IPS-18a (cell line): ENCODE results near the gene INAFM2.

ENCODE experiments used
- H3K27ac ChIP-seq: one replicate; pipeline ENCODE4 v1.5.1; 2013; ENCODE audit warnings: low read length
- H3K27me3 ChIP-seq: one replicate; pipeline ENCODE4 v1.6.1; 2013; ENCODE audit warnings: mild to moderate bottlenecking, low read length; ENCODE audit not compliant: control insufficient read depth, insufficient read depth
- H3K36me3 ChIP-seq: one replicate; pipeline ENCODE4 v1.6.1; 2013; ENCODE audit warnings: low read depth, low read length; ENCODE audit not compliant: control insufficient read depth
- H3K4me1 ChIP-seq: one replicate; pipeline ENCODE4 v1.6.1; 2013; ENCODE audit warnings: low read depth, low read length; ENCODE audit not compliant: control insufficient read depth
- H3K4me3 ChIP-seq: one replicate; pipeline ENCODE4 v1.5.1; 2013; ENCODE audit warnings: low read length
- H3K9ac ChIP-seq: one replicate; pipeline ENCODE4 v1.6.1; 2013; ENCODE audit warnings: mild to moderate bottlenecking, low read length, moderate library complexity
- H3K9me3 ChIP-seq: one replicate; pipeline ENCODE4 v1.6.1; 2013; ENCODE audit warnings: low read depth, low read length; ENCODE audit not compliant: control insufficient read depth

Gene INAFM2

GRCh38 chr15:40333922-40334492 is 10.5 kb downstream of the INAFM2 start:
- Histone ChIP-seq H3K4me1 (peaks cover 1% of the 10 kb centered on the region), H3K9ac (no peak overlapping the region), H3K36me3 (no peaks in the 10 kb centered on the region), H3K27ac (no peak overlapping the region), H3K27me3 (peaks cover 6% of the 10 kb centered on the region), H3K9me3 (no peaks in the 10 kb centered on the region), H3K4me3 (no peak overlapping the region)

DNA sequence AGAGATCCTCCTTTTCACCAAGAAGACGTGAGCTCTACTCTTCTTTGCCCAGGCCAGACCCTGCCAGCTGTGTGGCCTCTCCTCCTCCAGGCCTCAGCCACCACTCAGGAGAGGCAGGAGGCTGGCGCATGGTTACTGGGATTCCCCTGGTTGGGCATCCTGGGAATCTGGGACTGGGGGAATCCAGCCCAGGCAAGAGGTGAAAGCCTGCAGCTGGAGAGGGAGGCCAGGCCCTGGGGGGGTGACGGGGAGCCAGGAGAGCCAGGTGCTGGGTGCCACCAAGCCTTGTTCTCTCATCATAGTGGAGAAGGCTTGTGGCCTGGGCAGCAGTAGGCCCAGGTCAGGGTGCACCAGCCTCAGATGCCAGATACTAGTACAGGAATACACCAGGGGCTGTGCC is 11.0 kb downstream of the INAFM2 start:
- H3K9me3 ChIP-seq, result no peaks in the 10 kb centered on the region
- no peaks in the 10 kb centered on the region for H3K36me3 ChIP-seq
- H3K27me3 ChIP-seq, result peaks cover 6% of the 10 kb centered on the region
- H3K4me1 ChIP-seq, result no peaks in the 10 kb centered on the region
- H3K27ac ChIP-seq, result no peak overlapping the region
- H3K4me3 ChIP-seq, result no peak overlapping the region
- no peak overlapping the region for H3K9ac ChIP-seq

DNA sequence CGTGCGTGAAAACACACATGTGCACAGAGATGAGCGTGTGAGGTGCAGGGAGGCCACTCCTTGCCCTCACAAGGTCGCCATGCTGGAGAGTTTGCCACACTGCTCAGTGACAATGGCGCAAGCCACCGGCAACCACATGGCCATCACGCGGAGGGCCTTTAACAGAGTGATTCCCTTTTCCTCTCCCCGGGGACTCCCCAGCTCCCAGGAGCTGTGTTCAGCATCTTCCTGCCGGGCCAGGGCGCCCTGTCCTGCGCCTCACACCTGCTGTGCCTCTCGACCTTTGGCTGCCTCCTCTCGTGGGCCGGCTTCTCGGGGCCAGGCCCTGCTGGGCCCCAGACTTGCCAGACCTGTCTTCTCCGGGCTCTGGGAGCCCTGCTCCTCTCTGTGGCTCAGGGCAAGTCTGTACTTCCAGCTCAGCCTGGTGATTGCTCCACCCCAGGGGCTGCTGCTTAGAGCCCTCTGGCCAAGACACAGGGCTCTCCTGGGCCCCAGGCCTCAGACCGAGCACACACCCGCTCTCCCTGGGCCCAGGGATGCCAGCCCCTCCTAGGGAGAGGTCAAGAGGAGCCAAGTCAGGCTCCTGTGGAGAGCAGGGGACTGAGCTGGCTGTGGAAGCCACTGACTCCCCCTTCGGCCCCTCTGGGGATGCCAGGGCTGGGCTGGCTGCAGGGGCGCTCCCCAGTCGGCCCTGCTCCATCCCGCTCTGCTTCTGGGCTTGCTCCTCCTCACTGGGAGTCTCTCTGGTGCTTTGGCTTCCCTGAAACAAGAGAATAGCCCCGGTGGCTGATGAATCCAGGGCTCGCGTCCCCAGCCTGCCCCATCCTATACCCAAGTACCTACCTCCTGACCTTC is 11.7 kb downstream of the INAFM2 start:
- Histone ChIP-seq H3K9me3 (no peaks in the 10 kb centered on the region), H3K9ac (no peak overlapping the region), H3K27ac (no peak overlapping the region), H3K4me1 (no peaks in the 10 kb centered on the region), H3K36me3 (no peaks in the 10 kb centered on the region), H3K4me3 (no peak overlapping the region), H3K27me3 (peaks cover 6% of the 10 kb centered on the region)

DNA sequence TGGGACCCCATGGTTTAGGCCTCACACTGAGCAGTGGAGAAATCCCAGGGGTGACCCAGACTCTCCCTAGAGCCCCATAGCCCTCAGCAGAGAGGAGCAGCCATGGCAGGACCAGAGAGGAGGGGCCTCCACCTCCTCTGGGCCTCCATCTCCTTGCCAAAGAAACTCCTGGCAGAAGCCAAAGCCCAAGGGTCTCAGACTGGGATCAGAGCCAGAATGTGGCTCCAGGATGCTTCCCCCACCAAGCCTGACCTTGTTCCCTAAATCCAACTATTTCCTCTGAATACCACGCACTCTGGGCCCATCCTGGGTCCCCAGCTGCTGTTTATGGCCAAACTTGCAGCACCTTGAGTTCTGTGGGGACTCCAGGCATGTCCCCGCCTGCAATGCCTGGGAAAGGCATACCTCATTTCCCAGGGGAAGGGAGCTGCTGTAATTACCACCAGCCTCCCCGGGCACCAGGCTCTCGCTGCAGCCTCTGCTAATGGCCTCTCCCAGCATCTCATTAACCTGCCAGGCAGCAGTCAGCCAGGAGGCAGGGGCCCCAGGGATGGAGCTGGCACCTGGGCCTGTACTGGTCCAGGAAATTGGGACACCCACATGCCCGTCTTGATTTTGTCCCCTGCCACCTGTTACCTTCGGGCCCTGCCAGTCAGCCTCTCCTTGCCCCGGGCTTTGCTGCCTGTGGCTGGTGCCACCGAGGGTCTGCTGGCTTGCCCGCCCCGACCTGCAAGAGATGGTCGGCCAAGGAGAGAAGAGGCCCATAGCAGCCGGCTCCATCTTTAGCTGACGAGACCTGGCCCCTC is 12.6 kb downstream of the INAFM2 start:
- H3K9ac ChIP-seq, result no peak overlapping the region
- no peaks in the 10 kb centered on the region for H3K4me1 ChIP-seq
- no peaks in the 10 kb centered on the region for H3K36me3 ChIP-seq
- H3K27ac ChIP-seq, result no peak overlapping the region
- H3K27me3 ChIP-seq, result peaks cover 6% of the 10 kb centered on the region
- H3K4me3 ChIP-seq, result no peak overlapping the region
- no peaks in the 10 kb centered on the region for H3K9me3 ChIP-seq

DNA sequence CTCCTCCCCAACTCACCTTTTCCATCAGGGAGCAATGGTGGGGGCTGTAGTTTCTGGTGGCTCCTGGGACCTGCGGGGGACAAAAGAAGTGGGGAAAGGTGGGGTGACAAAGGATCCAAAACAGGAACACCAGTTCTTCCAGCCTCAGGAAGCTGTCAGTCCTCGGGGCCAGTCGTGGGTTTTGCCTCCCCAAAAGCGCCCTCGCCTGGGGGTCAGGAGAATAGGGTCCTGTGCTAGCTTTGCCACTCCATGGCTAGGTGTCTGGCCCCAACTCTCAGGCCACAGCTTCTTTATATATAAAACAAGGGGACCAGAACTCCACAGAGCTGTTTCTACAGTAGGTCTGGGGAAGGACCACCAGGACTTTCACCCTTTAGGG is 13.2 kb downstream of the INAFM2 start:
- no peaks in the 10 kb centered on the region for H3K4me1 ChIP-seq
- no peak overlapping the region for H3K4me3 ChIP-seq
- H3K9ac ChIP-seq, result no peak overlapping the region
- H3K27me3 ChIP-seq, result peaks cover 6% of the 10 kb centered on the region
- H3K9me3 ChIP-seq, result no peaks in the 10 kb centered on the region
- H3K36me3 ChIP-seq, result no peaks in the 10 kb centered on the region
- H3K27ac ChIP-seq, result no peak overlapping the region

- Histone ChIP-seq H3K4me1 (no peaks in the 10 kb centered on the region), H3K4me3 (no peak overlapping the region)
Measured at GRCh38 chr15:40337597-40337996, 14.1 kb downstream of the INAFM2 start.

DNA sequence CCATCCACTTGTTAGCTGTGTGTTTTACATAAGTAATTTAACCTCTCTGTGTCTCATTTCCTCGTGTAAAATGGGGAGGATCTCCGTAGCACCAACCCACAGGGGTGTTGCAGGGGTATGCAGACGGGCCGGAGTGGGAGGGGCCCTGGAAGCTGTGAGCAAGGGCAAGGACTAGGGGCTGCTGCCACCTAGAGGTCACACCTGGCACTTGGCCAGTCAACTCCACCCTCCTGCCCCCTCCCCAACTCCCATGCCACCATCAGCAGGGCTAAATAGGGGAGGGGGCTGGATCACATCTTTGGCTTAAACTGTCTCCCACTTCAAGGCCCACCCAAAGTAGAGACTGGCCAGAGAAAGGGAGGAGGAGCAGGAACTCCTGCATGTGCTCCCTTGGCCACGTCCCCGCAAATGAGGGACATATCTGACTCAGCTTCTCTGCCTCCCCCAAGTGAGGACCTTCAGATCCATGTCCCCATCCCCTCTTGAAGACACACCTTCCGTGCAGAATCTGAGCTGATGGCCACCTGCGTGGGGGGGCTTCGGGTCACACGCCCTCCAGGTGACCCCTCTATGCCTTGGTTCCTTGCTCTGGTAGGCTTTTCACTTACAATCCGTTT is 14.7 kb downstream of the INAFM2 start:
- Histone ChIP-seq H3K4me1 (no peaks in the 10 kb centered on the region), H3K9me3 (no peaks in the 10 kb centered on the region), H3K27me3 (peaks cover 6% of the 10 kb centered on the region), H3K36me3 (no peaks in the 10 kb centered on the region), H3K27ac (no peak overlapping the region), H3K4me3 (no peak overlapping the region), H3K9ac (no peak overlapping the region)

More at GRCh38 chr15:40337597-40337996, 14.1 kb downstream of the INAFM2 start:
- Histone ChIP-seq H3K27me3 (peaks cover 6% of the 10 kb centered on the region), H3K27ac (no peak overlapping the region), H3K9me3 (no peaks in the 10 kb centered on the region), H3K9ac (no peak overlapping the region), H3K36me3 (no peaks in the 10 kb centered on the region)

- H3K27me3 ChIP-seq, result peaks cover 6% of the 10 kb centered on the region
- H3K36me3 ChIP-seq, result no peaks in the 10 kb centered on the region
- no peak overlapping the region for H3K4me3 ChIP-seq
- H3K9ac ChIP-seq, result no peak overlapping the region
- H3K9me3 ChIP-seq, result no peaks in the 10 kb centered on the region
- H3K27ac ChIP-seq, result no peak overlapping the region
- no peaks in the 10 kb centered on the region for H3K4me1 ChIP-seq
Measured at GRCh38 chr15:40338921-40339620, 15.6 kb downstream of the INAFM2 start.

- no peaks in the 10 kb centered on the region for H3K9me3 ChIP-seq
- H3K27ac ChIP-seq, result no peak overlapping the region
- no peaks in the 10 kb centered on the region for H3K4me1 ChIP-seq
- H3K4me3 ChIP-seq, result no peak overlapping the region
- no peaks in the 10 kb centered on the region for H3K36me3 ChIP-seq
- H3K9ac ChIP-seq, result no peak overlapping the region
- peaks cover 6% of the 10 kb centered on the region for H3K27me3 ChIP-seq
Measured at GRCh38 chr15:40339621-40339945, 16.1 kb downstream of the INAFM2 start.

DNA sequence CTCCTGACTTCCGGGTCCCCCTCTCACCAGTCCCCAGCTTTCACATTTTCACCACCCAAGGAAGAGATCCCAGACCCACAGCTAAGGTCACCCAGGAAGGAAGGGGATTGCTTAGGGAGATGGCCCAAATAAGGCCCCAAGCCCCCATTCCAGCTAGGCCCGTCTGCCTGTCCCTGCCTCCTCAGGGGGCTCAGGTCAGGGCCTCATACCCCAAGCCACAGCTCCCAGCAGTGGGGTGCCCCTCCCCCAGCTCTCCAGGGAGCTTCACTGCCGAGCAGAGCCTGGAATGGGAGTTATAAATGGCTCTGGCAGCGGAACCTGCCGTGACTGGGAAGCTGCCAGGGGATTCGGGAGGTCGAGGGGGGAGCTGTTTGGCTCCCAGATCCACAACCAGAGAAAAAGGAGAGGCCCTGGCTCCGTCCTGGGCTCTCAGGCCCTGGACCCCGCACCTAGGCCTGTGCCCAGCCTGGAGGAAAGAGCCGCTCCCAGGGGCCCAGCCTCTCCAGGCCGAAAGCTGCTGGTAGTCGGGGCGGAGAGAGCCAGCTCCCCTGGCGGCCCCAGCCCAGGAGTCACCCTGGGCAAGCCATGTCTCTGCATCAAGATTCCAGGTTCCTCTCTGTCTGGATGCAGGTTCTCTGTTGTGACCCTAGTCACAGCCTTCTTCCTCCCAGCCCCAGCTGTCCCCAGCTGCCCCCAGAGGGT is 16.7 kb downstream of the INAFM2 start:
- no peak overlapping the region for H3K9ac ChIP-seq
- no peaks in the 10 kb centered on the region for H3K9me3 ChIP-seq
- no peaks in the 10 kb centered on the region for H3K36me3 ChIP-seq
- H3K4me3 ChIP-seq, result no peak overlapping the region
- no peaks in the 10 kb centered on the region for H3K4me1 ChIP-seq
- peaks cover 6% of the 10 kb centered on the region for H3K27me3 ChIP-seq
- H3K27ac ChIP-seq, result no peak overlapping the region
